HG02840 (cell line): ENCODE results near the gene TMEM11.

Experiments
- ATAC-seq: cut with Tn5 transposase; IDR thresholded peaks from one replicate; pipeline ENCODE4 v1.9.1; 2021; ENCODE audit warnings: mild to moderate bottlenecking, moderate library complexity, moderate number of reproducible peaks; ENCODE audit not compliant: unreplicated experiment, low FRiP score

TMEM11 gene

GRCh38 chr17:21164216-21164615 is 49.7 kb downstream of the TMEM11 start:
- no peak for ATAC-seq

- ATAC-seq, result no peak
Measured at GRCh38 chr17:21163101-21163500, 50.9 kb downstream of the TMEM11 start.

- ATAC-seq, result no peak
Measured at GRCh38 chr17:21162394-21162775, 51.6 kb downstream of the TMEM11 start.

GRCh38 chr17:21161498-21162393 is 52.2 kb downstream of the TMEM11 start:
- ATAC-seq, result no peak

GRCh38 chr17:21160401-21160800 is 53.6 kb downstream of the TMEM11 start:
- ATAC-seq, result no peak

DNA sequence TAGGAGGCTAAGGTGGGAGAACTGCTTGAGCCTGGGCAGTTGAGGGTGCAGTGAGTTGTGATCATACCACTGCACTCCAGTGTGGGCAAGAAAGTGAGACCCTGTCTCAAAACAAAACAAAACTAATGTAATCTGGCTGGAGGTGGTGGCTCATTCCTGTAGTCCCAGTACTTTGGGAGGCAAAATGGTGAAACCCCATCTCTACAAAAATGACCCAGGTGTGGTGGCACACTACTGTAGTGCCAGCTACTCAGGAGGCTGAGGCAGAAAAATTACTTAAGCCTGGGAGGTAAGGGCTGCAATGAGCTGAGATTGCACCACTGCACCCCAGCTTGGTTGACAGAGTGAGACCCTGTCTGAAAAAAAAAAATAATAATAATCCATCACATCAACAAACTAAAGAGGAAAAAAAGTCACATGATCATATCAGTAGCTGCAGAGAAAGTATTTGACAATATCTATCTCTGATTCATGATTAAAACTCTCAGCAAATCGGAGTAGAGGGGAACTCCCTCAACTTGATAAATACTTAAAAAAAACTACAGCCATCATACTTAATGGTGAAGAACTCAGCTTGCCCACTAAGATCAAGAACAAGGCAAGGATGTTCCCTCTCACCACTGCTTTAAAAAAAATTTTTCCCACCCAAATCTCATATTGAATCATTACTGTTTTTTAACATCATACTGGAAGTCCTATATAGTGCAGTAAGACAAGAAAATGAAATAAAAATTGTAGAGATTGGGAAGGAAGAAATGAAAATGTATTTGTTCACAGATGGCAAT is 56.2 kb downstream of the TMEM11 start:
- ATAC-seq, result no peak

GRCh38 chr17:21152731-21153130 is 61.2 kb downstream of the TMEM11 start:
- ATAC-seq, result no peak

DNA sequence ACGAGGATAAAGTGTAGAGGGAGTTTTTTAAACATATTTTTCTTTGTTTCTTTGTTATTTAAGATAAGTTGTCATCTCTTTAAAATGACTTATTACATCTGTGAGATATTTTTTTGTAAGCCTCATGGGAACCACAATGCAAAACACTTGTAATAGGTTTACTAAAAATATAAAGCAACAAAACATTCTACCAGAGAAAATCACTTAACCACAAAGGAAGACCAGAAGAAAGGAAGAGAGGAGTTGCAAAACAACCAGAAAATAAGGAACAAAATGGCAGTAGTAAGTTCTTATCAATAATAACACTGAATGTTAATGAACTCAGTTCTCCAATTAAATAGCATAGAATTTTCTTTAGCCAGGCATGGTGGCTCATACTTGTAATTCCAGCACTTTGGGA is 64.3 kb downstream of the TMEM11 start:
- no peak for ATAC-seq
